HG02642 (cell line): ENCODE data around the gene SLC25A27.

Experiments used
- ATAC-seq: cut with Tn5 transposase; IDR thresholded peaks from one replicate; pipeline ENCODE4 v1.9.1; 2021; ENCODE audit warnings: mild to moderate bottlenecking; ENCODE audit not compliant: unreplicated experiment, poor library complexity

The SLC25A27 gene

GRCh38 chr6:46648869-46649492 is 3.8 kb upstream of the SLC25A27 start:
- ATAC-seq: no peak

- ATAC-seq: no peak
Observed at GRCh38 chr6:46651006-46651405, 1.8 kb upstream of the SLC25A27 start.

GRCh38 chr6:46651816-46652215 is 959 bp upstream of the SLC25A27 start:
- ATAC-seq: no peak

- ATAC-seq: no peak
Observed at GRCh38 chr6:46652232-46652602, 558 bp upstream of the SLC25A27 start.

- no peak for ATAC-seq
Observed at GRCh38 chr6:46653439-46654195, 842 bp downstream of the SLC25A27 start.

- no peak for ATAC-seq
Observed at GRCh38 chr6:46655803-46656202, 3.0 kb downstream of the SLC25A27 start.

GRCh38 chr6:46657642-46658041 is 4.9 kb downstream of the SLC25A27 start:
- no peak for ATAC-seq

- ATAC-seq: no peak
Observed at GRCh38 chr6:46661483-46661882, 8.7 kb downstream of the SLC25A27 start.

- no peak for ATAC-seq
Observed at GRCh38 chr6:46667377-46667776, 14.6 kb downstream of the SLC25A27 start.

GRCh38 chr6:46674410-46674809 is 21.6 kb downstream of the SLC25A27 start:
- ATAC-seq: no peak

GRCh38 chr6:46676604-46677313 is 24.0 kb downstream of the SLC25A27 start:
- no peak for ATAC-seq

GRCh38 chr6:46677314-46677654 is 24.5 kb downstream of the SLC25A27 start:
- ATAC-seq: no peak

GRCh38 chr6:46684771-46685170 is 32.0 kb downstream of the SLC25A27 start:
- no peak for ATAC-seq

GRCh38 chr6:46687619-46688097 is 34.9 kb downstream of the SLC25A27 start, which contains the start of gene TDRD6:
Gene TDRD6 (plus strand): TSS chr6:46687885. CDS start chr6:46688129, 244 bp downstream.
- ATAC-seq: no peak

- no peak for ATAC-seq
Observed at GRCh38 chr6:46688117-46688965, 35.6 kb downstream of the SLC25A27 start.

GRCh38 chr6:46688966-46689335 is 36.2 kb downstream of the SLC25A27 start:
- no peak for ATAC-seq

GRCh38 chr6:46689657-46690056 is 36.9 kb downstream of the SLC25A27 start:
- no peak for ATAC-seq

GRCh38 chr6:46690141-46690755 is 37.5 kb downstream of the SLC25A27 start:
- ATAC-seq: no peak

- no peak for ATAC-seq
Observed at GRCh38 chr6:46690911-46691451, 38.2 kb downstream of the SLC25A27 start.

- no peak for ATAC-seq
Observed at GRCh38 chr6:46699970-46700369, 47.2 kb downstream of the SLC25A27 start.
